B cell (primary cell): ENCODE measurements around the gene MRPL1. TPM values are rescaled to one million over a fixed set of nuclear protein-coding genes. Genes with fewer than 3 reads are reported as not detected.

Experiments used
- ATAC-seq: fragments of 200-7000 bp; cut with Tn5 transposase; one replicate; pipeline ENCODE4 v1.10.0; 2021; ENCODE audit warnings: low read depth, mild to moderate bottlenecking, moderate number of reproducible peaks, moderate library complexity
- CTCF ChIA-PET: fragments of 350-600 bp; sonication (Branson Sonifier 250); formaldehyde crosslinking; loops from one replicate; lab custom pipeline; 2021; ENCODE audit warnings: antibody characterized with exemption, inconsistent platforms; lab: Charles Lee
- POLR2A ChIA-PET: fragments of 350-600 bp; sonication (Branson Sonifier 250); formaldehyde crosslinking; loops from one replicate; lab custom pipeline; 2021; ENCODE audit warnings: antibody characterized with exemption; lab: Charles Lee
- DNase-seq: peaks from one replicate; pipeline ENCODE4 v3.0.0; 2013
- H2AFZ ChIP-seq: 2 replicates; pipeline ENCODE4 v1.6.1; 2012; ENCODE audit warnings: mild to moderate bottlenecking, low read depth, low read length; ENCODE audit not compliant: insufficient read depth, poor library complexity, severe bottlenecking
- H3K27ac ChIP-seq, 2 donors: 1 replicate in 1 of 2; 2 replicates in 1 of 2; pipeline ENCODE4 v1.5.1; 2012 to 2013; ENCODE audit warnings: low read length in 2 of 2, mild to moderate bottlenecking in 2 of 2, moderate library complexity in 1 of 2
- H3K27me3 ChIP-seq, 4 experiments: fragments of 200-600 bp in 1 of 4; sonication (generic) in 1 of 4; replicated peaks in 1 of 4; 1 replicate in 2 of 4; 2 replicates in 2 of 4; pipeline versions ENCODE4 v1.6.1 to v1.7.0; 2013 to 2016; ENCODE audit warnings: low read length in 3 of 4, mild to moderate bottlenecking in 2 of 4, mixed read lengths in 1 of 4, moderate library complexity in 1 of 4; ENCODE audit not compliant: insufficient read depth in 4 of 4, control insufficient read depth in 3 of 4; ENCODE audit errors: control extremely low read depth in 1 of 4
- H3K36me3 ChIP-seq, 2 experiments: replicated peaks in 1 of 2; 1 replicate in 1 of 2; 2 replicates in 1 of 2; pipeline versions ENCODE4 v1.6.1 to v1.7.1; 2013; ENCODE audit warnings: low read length in 1 of 2; ENCODE audit not compliant: insufficient read depth in 2 of 2, control insufficient read depth in 1 of 2; ENCODE audit errors: control extremely low read depth in 1 of 2, extremely low read depth in 1 of 2
- H3K4me1 ChIP-seq, 2 donors: fragments of 200-600 bp in 1 of 2; sonication (generic) in 1 of 2; 1 replicate in 1 of 2; 2 replicates in 1 of 2; pipeline versions ENCODE4 v1.5.1 to v1.6.1; 2013 to 2017; ENCODE audit warnings: low read length in 2 of 2; ENCODE audit not compliant: control insufficient read depth in 2 of 2, insufficient read depth in 2 of 2
- H3K4me2 ChIP-seq: replicated peaks from 2 replicates; pipeline ENCODE3; 2012; ENCODE audit warnings: mild to moderate bottlenecking, low read depth, low read length; ENCODE audit not compliant: poor library complexity, severe bottlenecking
- H3K4me3 ChIP-seq, 5 experiments: fragments of 200-600 bp in 1 of 5; sonication (generic) in 1 of 5; 1 replicate in 3 of 5; 2 replicates in 2 of 5; pipeline versions ENCODE4 v1.5.1 to v1.7.0; 2011 to 2016; ENCODE audit warnings: low read length in 4 of 5, mild to moderate bottlenecking in 4 of 5, low read depth in 2 of 5, control low read depth in 1 of 5, moderate library complexity in 1 of 5; ENCODE audit not compliant: insufficient read depth in 1 of 5; ENCODE audit errors: control extremely low read depth in 1 of 5, extremely low read depth in 1 of 5
- H3K79me2 ChIP-seq: fragments of 200-600 bp; sonication (generic); one replicate; pipeline ENCODE4 v1.6.0; 2016; ENCODE audit warnings: low read length; ENCODE audit not compliant: control insufficient read depth, insufficient read depth
- H3K9ac ChIP-seq: fragments of 200-600 bp; sonication (generic); 2 replicates; pipeline ENCODE4 v1.6.1; 2017; ENCODE audit warnings: mild to moderate bottlenecking, low read length, moderate library complexity
- H3K9me3 ChIP-seq, 3 donors: one replicate each; pipeline versions ENCODE4 v1.6.1 to v1.7.1; 2013; ENCODE audit warnings: low read length in 2 of 3; ENCODE audit not compliant: control insufficient read depth in 2 of 3, insufficient read depth in 1 of 3; ENCODE audit errors: control extremely low read depth in 1 of 3
- H4K20me1 ChIP-seq: 2 replicates; pipeline ENCODE4 v1.6.0; 2012; ENCODE audit warnings: mild to moderate bottlenecking, low read length; ENCODE audit not compliant: insufficient read depth, control insufficient read depth, poor library complexity, severe bottlenecking
- H3K27ac Mint-ChIP-seq: one replicate; pipeline ENCODE4 v1.8.0; 2021; ENCODE audit warnings: mixed read lengths
- H3K27me3 Mint-ChIP-seq: one replicate; pipeline ENCODE4 v1.8.0; 2021; ENCODE audit warnings: mixed read lengths
- H3K4me1 Mint-ChIP-seq: one replicate; pipeline ENCODE4 v1.8.0; 2021; ENCODE audit warnings: mixed read lengths
- H3K4me3 Mint-ChIP-seq: one replicate; pipeline ENCODE4 v1.8.0; 2021; ENCODE audit warnings: mixed read lengths
- H3K9me3 Mint-ChIP-seq: one replicate; pipeline ENCODE4 v1.8.0; 2022; ENCODE audit warnings: mixed read lengths; ENCODE audit not compliant: insufficient read depth
- EZH2 ChIP-seq: IDR thresholded peaks from 2 replicates; pipeline ENCODE4 v1.6.1; 2012; ENCODE audit warnings: borderline replicate concordance, low read depth, mild to moderate bottlenecking, moderate library complexity, low read length; ENCODE audit not compliant: insufficient read depth, poor library complexity, severe bottlenecking
- WGBS: methylation state at CpG from one replicate; pipeline ENCODE4 v1.1.5; 2013; ENCODE audit warnings: missing lambda C conversion rate; ENCODE audit not compliant: insufficient coverage; 5-methylcytosine and 5-hydroxymethylcytosine counted together
- intact Hi-C: fragments of 100-400 bp; cut with micrococcal nuclease; formaldehyde crosslinking; loops from one replicate; pipeline ENCODE4 v1.10.0; 2022
- polyA plus RNA-seq: library from polyadenylated mRNA; depleted of rRNA; stranded (reverse); fragments of >200 nt; gene quantifications from 2 replicates; pipeline ENCODE4 v1.2.3, GENCODE V29; 2012
- total RNA-seq, 2 donors: library from RNA; stranded (reverse); fragments of 120-200 nt in 1 of 2; gene quantifications; 1 replicate in 1 of 2; 2 replicates in 1 of 2; pipeline versions ENCODE4 v1.2.3 to v1.2.4, GENCODE V29; 2013 to 2022
- TF ChIP-seq, protein P1 (sequence below): fragments of 200-600 bp; IDR thresholded peaks from one replicate; pipeline ENCODE4 v1.8.0; 2022; ENCODE audit warnings: antibody characterized with exemption, mild to moderate bottlenecking

Gene MRPL1
- total and polyA plus RNA-seq, 2 donors (not counting 1 experiment from before 2014, with no cell fraction given) = 22.3 to 23.3 TPM

DNA sequence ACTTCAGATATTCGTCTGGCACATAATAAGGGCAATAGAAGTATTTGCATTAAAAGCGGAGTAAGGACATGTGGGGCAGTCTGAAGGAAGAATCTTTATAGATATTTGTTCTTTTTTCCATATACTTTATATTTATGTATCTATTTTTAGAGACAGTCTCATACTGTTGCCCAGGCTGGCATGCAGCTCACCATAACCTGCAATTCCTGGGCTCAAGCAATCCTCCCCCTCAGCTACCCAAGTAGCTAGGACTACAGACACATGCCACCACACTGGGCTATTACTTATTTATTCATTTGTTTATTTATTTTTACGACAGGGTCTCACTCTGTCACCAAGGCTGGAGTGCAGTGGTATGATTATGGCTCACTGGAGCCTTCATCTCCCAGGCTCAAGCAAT lies 16.7 kb upstream of the MRPL1 start:
- H3K4me3 ChIP-seq = no peak overlapping the region
- DNase-seq (no peak), ATAC-seq (no peak)
- H3K9ac ChIP-seq = no peak overlapping the region
- no peaks in the 10 kb centered on the region for H3K27me3 ChIP-seq
- Mint-ChIP-seq H3K27me3 (no peaks in the 10 kb centered on the region), H3K4me3 (no peak overlapping the region), H3K9me3 (no peaks in the 10 kb centered on the region), H3K27ac (no peak overlapping the region), H3K4me1 (no peaks in the 10 kb centered on the region)
- intact Hi-C loops = no loop called here
- CTCF ChIA-PET = no interaction called here
- no peaks in the 10 kb centered on the region for H3K36me3 ChIP-seq
- no peaks in the 10 kb centered on the region for H3K9me3 ChIP-seq
- H2AFZ ChIP-seq = no peak overlapping the region
- TF ChIP-seq EZH2 = no peak
- TF ChIP-seq, protein P1, sequence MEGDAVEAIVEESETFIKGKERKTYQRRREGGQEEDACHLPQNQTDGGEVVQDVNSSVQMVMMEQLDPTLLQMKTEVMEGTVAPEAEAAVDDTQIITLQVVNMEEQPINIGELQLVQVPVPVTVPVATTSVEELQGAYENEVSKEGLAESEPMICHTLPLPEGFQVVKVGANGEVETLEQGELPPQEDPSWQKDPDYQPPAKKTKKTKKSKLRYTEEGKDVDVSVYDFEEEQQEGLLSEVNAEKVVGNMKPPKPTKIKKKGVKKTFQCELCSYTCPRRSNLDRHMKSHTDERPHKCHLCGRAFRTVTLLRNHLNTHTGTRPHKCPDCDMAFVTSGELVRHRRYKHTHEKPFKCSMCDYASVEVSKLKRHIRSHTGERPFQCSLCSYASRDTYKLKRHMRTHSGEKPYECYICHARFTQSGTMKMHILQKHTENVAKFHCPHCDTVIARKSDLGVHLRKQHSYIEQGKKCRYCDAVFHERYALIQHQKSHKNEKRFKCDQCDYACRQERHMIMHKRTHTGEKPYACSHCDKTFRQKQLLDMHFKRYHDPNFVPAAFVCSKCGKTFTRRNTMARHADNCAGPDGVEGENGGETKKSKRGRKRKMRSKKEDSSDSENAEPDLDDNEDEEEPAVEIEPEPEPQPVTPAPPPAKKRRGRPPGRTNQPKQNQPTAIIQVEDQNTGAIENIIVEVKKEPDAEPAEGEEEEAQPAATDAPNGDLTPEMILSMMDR = no peak
- H3K4me1 ChIP-seq = no peaks in the 10 kb centered on the region
- H3K79me2 ChIP-seq = no peaks in the 10 kb centered on the region
- WGBS = no CpG with 5 or more reads among the region's 3 CpGs
- POLR2A ChIA-PET = no interaction called here
- H4K20me1 ChIP-seq = no peaks in the 10 kb centered on the region
- no peak overlapping the region for H3K27ac ChIP-seq
- H3K4me2 ChIP-seq = no peak overlapping the region

DNA sequence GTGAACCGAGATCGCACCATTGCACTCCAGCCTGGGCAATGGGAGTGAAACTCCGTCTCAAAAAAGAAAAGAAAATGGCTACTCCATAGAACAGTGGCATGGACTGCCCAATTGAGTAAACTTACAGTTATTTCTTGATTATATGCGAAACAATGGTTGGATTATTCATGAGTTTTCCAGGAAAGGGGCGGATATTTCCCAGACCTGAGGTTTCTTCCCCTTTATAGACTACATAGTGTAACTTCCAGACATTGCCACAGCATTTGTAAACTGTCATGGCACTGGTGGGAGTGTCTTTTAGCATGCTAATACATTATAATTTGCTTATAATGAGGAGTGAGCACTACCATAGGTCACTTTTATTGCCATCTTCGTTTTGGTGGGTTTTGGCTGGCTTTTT lies 14.1 kb upstream of the MRPL1 start:
- Mint-ChIP-seq H3K27me3 (no peaks in the 10 kb centered on the region), H3K4me1 (peaks cover 17% of the 10 kb centered on the region), H3K9me3 (no peaks in the 10 kb centered on the region), H3K4me3 (no peak overlapping the region), H3K27ac (no peak overlapping the region)
- no peak overlapping the region for H3K4me3 ChIP-seq
- H3K27ac ChIP-seq = no peak overlapping the region
- POLR2A ChIA-PET = no interaction called here
- peaks cover 4% of the 10 kb centered on the region for H3K79me2 ChIP-seq
- intact Hi-C loops = no loop called here
- peaks cover 12 to 13% of the 10 kb centered on the region in 2 donors for H3K4me1 ChIP-seq
- H3K9ac ChIP-seq = no peak overlapping the region
- ATAC-seq (no peak), DNase-seq (no peak)
- H3K36me3 ChIP-seq = no peaks in the 10 kb centered on the region
- H3K9me3 ChIP-seq = no peaks in the 10 kb centered on the region
- CTCF ChIA-PET = no interaction called here
- no peaks in the 10 kb centered on the region for H3K27me3 ChIP-seq
- H3K4me2 ChIP-seq = no peak overlapping the region
- H2AFZ ChIP-seq = no peak overlapping the region
- no peaks in the 10 kb centered on the region for H4K20me1 ChIP-seq
- WGBS = 90% methylated on average over 2 of the region's 6 CpGs
- TF ChIP-seq EZH2 = no peak
- TF ChIP-seq, protein P1 = no peak
